Activated CD4-positive, alpha-beta T cell treated with anti-CD3 and anti-CD28 coated beads, Interleukin-2, Interleukin-6, amounts not matched to agents 100 ng/mL and 50 ng/mL, durations not matched to agents 16 hours and 8 hours (primary cell): ENCODE results near the gene PTPRA.
"Not testable (repeated sequence)": the region's sequence is repeated elsewhere in the genome, so short reads cannot be mapped to it uniquely, and the experiment has no call there.

ENCODE experiments used
- DNase-seq: peaks from one replicate; pipeline ENCODE4 v3.0.0-alpha.2; 2020

Gene PTPRA, protein sequence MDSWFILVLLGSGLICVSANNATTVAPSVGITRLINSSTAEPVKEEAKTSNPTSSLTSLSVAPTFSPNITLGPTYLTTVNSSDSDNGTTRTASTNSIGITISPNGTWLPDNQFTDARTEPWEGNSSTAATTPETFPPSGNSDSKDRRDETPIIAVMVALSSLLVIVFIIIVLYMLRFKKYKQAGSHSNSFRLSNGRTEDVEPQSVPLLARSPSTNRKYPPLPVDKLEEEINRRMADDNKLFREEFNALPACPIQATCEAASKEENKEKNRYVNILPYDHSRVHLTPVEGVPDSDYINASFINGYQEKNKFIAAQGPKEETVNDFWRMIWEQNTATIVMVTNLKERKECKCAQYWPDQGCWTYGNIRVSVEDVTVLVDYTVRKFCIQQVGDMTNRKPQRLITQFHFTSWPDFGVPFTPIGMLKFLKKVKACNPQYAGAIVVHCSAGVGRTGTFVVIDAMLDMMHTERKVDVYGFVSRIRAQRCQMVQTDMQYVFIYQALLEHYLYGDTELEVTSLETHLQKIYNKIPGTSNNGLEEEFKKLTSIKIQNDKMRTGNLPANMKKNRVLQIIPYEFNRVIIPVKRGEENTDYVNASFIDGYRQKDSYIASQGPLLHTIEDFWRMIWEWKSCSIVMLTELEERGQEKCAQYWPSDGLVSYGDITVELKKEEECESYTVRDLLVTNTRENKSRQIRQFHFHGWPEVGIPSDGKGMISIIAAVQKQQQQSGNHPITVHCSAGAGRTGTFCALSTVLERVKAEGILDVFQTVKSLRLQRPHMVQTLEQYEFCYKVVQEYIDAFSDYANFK

DNA sequence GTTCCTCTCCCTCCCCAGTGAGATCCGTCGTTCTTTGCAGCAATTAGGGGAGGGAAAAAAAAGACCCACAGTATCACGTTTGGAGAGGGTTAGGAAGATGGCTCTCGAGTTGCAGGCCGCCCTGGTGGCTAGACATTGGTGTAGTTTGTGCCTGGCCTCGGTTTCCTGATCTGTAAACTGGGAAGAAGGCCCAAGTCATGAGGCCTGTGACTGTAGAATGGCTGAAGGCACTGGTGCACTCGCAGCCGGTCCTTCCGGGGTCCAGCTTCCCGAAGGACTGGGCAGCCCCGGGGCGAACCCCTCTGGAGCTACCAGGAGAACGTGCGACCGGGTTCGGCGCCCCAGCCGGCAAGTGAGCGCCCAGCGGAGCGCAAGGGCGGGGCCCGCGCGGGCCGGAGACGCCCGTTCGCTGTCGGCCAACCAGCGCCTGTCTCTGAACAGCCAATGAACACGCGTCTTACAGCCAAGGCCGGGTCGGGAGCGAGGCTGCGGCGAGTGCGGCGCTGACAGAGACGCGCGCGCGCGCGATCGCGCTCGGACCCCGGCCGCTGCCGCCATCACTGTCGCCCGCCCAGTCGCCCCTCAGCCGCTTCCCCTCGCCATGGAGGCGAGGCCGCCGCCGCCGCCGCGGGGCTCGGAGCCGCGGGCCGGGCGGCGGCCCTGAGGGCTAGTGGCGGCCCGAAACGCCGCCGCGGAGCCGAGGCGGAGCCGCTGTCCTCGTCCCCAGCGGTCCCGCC lies at the start of gene PTPRA:
Gene PTPRA (plus strand): TSS at position 472 of the 737 bp plus-strand sequence. CDS start 90,797 bp downstream, outside the sequence.
- DNase-seq = peak; percentile 97

DNA sequence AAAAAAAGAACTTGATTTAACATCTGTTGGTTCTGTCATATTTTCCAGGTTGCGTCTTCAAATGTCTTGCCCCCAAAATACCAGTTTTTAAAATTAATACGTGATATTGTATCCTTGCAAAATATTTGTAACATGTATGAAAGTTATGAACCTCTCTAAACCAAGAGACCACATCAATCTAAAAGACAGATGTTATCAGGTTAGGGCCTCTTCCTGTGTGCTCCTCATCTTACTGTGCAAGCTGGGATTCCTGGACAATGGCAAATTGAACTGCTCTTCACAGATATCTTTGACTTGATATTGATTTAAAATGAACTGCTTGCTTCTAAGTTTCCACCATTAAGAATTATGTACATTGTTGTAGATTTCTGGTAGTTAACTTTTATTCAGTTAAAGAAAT lies 47.5 kb upstream of the PTPRA start:
- no peak for DNase-seq

DNA sequence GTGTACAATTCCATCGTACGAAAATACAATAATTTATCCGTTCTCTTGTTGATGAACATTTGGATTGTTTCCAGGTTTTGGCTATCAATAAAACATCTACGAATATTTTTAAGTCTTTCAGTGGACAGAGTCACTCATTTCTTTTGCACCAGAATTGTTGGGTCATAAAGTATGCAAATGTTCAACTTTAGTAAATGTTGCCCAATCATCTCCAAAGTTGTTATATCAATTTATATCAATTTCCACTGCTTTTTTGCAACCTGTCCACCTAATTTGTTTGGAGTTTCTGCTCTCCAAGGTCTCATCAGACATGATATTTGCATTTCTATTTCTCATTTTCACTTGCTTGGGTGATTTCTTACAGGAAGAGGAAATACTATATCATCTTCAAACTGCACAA lies 46.6 kb upstream of the PTPRA start:
- DNase-seq = no peak

DNA sequence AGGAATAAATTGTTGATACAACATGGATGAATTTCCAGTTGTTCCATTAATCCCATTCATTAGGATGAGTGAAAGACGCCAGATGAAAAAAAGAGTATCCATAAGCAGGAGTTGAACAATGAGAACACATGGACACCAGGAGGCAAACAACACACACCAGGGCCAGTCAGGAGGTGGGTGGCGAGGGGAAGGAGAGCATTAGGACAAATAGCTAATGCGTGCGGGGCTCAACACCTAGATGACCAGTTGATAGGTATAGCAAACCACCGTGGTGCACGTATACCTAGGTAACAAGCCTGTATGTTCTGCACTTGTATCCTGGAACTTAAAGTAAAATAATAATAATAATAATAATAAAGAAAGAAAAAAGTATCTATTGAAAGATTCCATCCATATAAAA lies 43.9 kb upstream of the PTPRA start:
- no peak for DNase-seq

DNA sequence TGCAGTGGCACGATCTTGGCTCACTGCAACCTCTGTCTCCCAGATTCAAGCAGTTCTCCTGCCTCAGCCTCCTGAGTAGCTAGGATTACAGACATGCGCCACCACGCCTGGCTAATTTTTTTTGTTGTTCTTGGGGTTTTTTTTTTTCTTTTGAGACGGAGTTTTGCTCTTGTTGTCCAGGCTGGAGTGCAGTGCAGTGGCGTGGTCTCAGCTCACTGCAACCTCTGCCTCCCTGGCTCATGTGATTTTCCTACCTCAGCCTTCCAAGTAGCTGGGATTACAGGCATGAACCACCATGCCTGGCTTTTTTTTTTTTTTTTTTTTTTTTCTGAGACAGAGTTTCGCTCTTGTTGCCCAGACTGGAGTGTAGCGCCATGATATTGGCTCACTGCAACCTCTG lies 42.1 kb upstream of the PTPRA start:
- not testable (repeated sequence) for DNase-seq

DNA sequence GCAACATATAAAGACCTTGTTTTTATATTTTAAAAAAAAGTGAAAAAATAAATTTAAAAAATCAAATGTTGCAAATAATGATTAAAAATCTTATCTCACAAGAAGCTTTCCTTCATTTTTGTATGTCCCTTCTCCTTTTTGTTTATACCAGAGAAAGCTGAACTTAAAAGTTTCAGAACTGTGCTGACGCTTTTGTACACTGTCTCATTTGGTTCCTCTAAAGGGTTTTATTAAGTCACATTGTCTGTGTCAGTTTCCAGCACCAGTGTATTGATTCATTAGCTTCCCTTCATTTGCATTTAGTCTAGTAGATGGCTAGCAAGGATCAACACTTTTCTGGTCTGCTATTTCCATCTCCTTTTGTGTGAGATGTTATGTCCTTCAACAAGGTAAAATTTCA lies 39.5 kb upstream of the PTPRA start:
- no peak for DNase-seq

DNA sequence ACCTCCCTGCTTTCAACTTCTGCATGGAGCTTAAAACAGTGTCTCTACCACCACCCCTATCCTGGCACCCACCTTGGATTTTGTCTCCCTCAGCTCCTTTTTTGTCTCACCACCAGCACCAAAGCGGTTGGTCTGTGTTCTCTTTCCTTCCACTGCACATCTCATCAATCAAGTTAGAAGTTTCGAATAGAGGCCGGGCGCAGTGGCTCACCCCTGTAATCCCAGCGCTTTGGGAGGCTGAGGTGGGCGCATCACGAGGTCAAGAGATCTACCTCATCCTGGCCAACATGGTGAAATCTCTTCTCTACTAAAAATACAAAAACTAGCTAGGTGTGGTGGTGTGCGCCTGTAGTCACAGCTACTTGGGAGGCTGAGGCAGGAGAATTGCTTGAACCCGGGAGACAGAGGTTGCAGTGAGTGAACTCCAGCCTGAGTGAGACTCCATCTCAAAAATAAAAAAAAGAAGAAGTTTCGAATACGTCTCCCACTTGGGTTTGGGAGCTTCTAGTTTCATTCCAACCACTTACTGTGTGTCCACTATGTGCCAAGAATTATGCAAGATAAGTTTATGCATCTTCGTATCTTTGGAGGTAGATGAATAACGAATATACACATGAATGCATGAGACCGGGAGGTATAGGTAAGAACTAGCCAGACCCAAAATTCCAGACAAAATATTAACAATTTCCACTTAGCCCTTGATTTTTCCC lies 38.7 kb upstream of the PTPRA start:
- DNase-seq = no peak

DNA sequence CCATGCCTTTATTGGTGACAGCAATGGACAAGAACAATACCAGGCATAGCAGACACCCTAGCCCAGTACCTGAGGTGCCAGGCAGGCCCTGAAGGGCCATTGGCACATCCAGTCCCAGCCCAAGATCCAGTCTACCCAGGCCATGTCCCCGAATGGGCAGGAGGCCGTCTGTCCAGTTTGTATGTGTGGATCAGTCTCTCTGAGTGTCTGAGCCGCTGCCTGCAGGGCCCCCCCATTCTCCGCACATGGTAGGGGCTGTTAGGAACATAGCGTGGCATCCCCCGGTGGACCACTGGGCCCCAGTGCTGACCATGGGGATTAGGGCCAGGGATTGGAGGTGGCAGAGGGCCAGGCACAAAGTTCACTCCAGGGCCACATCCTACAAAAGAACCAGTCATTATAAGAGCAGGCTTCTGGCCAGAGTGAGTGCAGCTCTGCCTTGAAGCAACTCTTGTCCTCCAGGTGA lies 37.9 kb upstream of the PTPRA start:
- no peak for DNase-seq

DNA sequence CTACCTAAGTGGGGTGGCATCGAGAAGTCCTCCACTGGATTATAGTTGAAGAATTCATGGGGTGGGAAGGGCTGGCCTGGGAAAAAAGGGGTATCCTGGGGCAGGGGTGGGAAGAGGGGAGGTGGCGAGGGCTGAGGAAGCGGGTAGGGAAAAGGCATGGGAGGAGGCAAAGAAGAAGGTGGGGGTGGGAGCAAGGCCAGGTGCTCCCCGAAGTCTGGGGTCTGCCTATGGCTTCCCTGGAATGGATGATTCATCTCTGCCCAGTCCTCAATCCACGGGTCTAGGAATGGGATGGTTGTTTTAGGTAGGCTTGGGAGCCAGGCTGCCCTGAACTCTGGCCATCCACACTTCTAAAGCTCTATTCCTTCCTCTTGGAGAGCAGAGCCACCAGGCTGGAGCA lies 37.2 kb upstream of the PTPRA start:
- DNase-seq = no peak

DNA sequence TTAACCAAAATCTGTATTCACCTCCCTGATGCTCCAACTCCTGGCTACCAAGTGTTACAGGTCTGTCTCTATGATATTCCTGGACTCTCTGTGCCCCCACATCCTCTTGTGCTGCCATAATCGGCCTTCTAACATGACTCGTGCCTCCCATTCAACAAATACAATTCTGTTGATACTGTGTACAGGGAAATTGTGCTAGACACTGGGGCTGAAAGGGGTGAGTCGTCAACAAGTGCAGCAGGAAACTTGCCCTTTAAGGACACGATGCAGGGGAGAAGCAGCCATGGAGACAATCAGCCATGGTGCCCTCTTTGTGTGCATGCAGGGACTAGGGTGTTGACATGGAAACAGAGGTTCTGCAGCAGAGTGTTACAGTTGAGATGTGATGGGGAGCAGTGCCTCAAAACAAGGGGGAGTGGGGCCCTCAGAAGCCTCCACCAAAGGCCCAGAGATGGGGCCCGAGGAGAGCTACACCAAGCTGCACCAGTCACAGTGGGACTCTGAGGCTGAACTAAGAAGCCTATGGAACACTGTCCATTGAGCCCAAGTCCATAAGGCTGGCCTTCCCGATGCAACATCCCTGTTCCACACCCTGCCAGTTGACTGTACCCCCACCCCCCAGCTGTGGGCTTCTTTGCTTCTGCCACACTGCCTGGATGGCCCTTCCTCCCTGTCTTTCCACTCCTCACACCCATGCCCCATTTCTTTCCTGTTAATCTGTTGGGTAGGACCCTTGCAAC lies 35.9 kb upstream of the PTPRA start:
- no peak for DNase-seq

DNA sequence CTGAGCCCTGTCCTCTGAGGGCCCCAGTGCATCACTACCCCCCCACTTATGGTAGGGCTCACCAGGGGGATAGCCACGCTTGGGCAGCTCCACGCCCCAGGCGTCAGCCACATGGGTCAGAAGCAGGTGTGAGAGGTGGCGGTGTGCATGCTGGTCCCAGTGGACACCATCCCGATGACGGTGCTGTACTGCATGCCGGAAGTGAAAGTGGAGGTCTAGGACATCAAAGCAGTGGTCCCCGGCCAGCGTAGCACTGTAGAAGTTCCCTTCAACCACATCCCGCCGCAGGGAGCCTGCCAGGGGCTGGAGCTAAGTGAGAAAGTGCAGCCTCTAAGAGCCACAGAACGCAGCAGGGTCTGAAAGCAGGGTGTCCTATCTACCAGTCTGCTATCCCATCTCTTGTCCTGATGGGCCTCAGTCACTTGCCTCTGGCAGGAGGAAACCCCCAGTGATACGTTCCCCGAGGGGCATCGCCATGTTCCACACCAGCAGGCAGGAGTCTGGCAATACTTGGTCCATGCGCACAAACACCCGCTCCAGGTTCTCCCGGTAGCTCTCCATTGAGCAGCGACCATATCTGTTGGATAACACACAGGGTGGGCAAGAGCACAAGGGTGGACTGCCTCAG lies 35.0 kb upstream of the PTPRA start:
- no peak for DNase-seq

DNA sequence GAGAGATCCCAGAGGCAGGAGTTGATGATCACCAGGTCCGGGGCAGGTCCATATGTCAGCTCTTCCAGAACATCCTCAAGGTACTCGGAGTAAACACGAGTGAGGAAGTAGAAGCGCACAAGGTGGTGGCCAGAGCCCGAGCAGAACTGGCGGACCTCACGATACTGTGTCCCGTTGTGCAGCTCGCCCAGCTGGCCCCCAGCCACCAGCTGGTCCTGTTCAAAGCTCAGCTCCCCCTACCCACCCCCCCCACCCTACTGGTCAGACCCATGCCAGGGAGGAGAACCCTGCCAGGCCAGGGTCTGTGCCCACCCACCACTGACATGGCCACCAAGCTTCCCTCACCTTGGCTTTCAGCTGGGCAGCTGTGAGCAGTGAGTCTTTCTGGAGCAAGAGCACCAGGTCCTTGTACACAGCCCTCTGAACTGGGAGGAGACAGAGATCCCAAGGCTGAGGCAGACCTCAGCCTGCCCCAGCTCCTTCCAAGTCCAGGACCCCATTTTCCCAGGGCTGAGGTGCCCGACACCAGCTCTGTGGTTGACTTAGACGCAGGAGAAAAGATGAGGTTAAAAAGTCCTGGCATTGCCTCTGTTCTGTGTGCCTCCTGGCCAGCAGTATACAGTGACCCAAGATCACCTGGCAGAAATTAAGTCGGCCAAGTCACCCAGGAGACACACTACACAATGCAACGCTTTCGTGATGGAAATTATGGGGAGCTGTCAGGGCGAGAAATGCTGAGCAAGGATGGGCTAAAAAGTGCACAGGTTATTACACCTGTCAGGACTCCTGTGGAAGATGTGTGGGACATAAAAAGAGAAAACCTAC lies 34.2 kb upstream of the PTPRA start:
- no peak for DNase-seq

DNA sequence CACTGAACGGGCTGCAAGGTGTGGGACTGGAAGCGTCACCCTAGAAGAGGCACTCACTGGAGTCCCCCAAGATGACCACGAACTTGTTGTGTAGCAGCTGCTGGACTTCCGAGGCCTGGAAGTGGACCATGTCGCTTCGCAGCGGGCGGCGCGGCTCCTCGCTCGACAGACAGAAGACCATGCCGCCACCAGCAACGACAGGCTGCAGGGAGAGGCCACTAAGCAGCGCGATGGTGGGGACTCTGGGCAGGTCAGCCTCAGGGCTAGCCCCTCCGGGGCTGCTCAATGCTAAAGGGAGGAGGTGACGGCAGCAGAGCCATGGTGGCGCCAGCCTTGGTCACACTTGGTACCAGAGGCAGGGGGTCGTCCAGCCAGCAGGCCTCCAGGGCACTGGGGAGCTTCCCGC lies 33.5 kb upstream of the PTPRA start:
- DNase-seq = no peak

DNA sequence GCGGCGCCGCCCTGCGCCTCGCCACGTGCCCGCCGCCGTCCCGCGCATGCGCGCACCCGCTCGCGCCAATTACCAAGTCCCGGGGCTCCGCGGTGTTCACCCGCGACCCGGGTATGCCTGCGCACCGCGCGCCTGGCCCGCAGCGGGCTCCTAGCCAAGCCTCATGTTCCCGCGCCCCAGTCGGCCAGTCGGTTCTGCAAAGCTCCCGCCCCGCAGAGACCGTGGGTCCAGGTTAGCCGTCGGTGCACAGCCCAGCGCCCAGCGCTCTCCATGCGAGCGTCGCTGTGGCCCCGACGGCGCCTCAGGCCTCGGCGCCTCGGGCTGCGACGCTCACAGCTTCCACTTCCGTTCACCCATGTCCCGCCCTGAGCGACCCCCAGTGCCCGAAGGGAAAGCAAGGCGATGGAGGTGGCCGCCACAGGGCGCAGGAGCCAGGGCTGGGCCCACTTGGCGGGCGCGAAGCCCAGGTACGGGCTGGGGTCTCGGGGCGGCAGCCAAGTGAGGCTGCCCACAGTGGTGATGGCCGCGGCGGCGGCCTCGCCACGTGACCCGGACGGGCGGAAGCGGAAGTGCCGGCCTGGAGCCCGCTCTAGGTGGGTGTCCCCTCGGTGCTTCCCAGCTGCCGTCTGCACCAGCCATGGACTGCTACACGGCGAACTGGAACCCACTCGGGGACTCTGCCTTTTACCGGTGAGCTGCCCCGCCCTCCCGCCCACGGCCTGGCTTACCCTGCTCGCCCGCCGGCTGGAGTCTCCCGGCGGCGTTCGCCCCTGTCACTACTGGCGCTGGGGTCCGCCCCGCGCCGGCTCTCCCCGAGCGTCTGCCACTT lies 32.9 kb upstream of the PTPRA start, which contains the start of the genes PCED1A and VPS16:
Gene PCED1A (minus strand): TSS at position 518 of the 829 bp plus-strand sequence. CDS start 743 bp downstream, outside the sequence.
Gene VPS16 (plus strand): TSS at position 608 of the 829 bp plus-strand sequence. CDS start 30 bp downstream, at position 638.
- peak; percentile 92 for DNase-seq

DNA sequence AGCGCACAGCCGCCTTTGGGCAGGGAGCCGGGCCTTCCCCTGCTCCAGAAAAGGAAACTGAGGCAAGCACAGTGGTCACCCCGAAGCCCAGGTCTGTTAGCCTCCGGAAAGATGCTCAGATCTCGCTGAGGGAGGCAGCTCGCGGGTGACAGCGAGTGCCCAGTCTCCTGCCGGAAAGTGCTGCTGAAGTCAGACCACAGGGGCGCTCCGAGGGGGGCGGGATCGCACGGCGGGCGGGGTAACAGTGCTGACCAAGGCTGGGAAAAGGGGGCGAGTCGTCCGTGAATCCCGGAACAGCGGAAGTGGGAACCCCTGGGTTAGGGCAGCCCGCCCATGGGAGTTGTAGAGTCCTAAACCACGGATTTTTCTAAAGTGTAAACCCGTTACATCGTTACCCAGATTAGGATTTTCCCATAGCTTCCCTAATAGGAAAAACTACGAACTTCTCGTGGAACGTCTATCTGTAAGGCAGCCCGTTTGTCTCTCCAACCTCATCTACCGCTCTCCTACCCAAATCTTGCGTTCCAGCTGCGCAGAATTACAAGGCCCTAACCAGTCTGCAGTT lies 32.2 kb upstream of the PTPRA start:
- DNase-seq = peak; percentile 50

DNA sequence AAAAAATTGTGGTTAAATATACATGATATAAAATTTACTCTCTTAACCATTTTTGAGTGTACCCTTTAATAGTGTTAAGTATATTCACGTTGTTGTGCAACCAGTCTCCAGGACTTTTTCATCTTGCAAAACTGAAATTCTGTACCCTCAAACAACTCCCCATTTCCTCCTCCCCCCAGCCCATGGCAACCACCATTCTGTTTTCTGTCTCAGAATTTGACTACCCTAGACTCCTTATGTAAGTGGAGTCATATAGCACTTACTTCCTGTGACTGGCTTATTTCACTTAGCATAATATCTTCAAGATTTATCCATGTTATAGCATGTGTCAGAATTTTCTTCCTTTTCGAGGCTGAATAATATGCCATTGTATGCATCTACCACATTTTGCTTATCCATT lies 27.7 kb upstream of the PTPRA start:
- peak; percentile 29 for DNase-seq

DNA sequence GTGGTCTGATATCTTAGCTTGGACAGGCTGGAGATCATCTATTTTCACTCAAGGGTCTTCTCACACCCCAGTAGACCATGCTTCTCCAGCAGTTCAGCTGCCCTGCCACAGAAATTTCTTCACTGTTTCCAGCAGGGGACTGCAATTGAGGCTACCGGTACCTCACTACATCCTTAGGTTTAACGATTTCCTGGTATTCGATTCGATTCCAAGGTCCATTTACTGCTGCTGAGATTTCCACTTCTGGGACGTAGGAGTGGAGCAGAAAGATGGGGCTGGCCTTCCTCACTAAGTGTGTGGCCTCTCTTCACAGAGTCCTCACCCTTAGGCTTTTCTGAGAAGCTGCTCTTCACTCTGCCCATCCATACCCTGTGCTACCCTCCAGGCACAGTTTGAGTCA lies 26.6 kb upstream of the PTPRA start:
- DNase-seq = no peak

DNA sequence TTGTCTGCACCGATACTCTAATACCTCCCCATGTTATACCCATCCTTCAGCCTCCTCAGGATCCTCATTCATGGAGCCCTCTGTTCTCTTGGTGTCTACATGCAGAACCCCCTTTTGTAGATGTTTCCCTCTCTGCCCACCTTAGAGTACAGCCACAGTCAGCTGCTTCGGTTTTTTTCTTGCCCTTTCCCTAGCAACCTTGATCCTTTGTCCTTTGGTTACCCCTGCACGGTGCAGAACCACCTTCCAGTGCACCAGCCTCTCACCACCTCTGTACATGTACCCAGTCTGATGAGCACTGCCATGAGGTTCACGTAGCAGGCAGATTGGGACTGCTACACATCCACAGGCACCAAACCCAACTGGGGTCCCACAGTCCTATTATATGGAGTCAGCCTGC lies 25.5 kb upstream of the PTPRA start:
- DNase-seq = no peak

DNA sequence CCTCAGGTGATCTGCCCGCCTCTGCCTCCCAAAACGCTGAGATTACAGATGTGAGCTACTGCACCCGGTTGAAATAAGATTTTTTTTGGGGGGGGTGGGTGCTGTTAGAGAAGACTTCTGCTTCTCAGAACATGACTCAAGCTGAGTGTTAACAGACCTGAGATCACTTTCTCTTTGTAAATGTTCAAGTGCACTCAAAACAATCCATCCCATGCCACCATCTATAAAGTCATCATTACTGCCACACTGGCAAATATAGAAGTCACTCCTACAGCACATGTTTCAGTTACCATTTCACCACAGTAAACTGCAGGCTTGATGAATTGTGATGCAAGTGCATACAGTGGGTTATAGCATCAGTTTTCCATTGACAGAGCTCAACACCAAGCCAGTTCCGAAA lies 23.8 kb upstream of the PTPRA start:
- no peak for DNase-seq
